Transverse colon (tissue), 3 donors: ENCODE measurements around the gene OPTC.

Experiments used
- CTCF ChIP-seq, 5 experiments: fragments of 200-600 bp in 3 of 5; fragments of 450-650 bp in 2 of 5; sonication (generic) in 3 of 5; IDR thresholded peaks; 1 replicate in 2 of 5; 2 replicates in 3 of 5; pipeline ENCODE4 v1.5.1; 2016 to 2017; ENCODE audit warnings: antibody characterized with exemption in 5 of 5, inconsistent platforms in 3 of 5, mild to moderate bottlenecking in 2 of 5, moderate library complexity in 1 of 5
- EP300 ChIP-seq: sonication (generic); formaldehyde crosslinking; IDR thresholded peaks from one replicate; pipeline ENCODE4 v1.6.1; 2017; ENCODE audit warnings: antibody characterized with exemption, low read depth

GRCh38 chr1:203481196-203481595 is 12.8 kb upstream of the OPTC start:
- no peak for TF ChIP-seq EP300
- TF ChIP-seq CTCF (IDR thresholded peaks at IDR 0.05) = no peak
